ENCODE data around the gene STAU1.
"Not testable (repeated sequence)": the region's sequence is repeated elsewhere in the genome, so short reads cannot be mapped to it uniquely, and the experiment has no call there.

STAU1 gene

DNA sequence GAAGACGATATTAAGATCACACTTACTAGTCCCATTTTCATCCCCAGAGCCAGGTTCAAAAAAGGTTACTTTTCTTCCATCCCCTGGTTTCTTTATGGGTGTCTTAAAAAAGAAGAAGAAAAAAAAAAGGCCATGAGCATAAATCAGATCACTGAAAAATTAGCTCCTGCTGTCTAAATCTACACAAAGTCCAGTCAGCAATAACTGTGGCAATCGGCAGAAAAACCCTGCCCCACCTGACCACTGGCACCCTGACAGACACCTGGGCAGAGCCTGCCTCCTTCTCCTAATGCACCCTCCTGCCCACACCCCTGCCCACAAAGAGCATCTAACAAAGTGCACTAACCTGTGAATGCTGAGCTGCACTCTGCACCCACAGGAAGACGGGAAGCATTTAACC is 69.8 kb downstream of the STAU1 start:
- no peak for DNase-seq (ENCODE audit: low spot score)

DNA sequence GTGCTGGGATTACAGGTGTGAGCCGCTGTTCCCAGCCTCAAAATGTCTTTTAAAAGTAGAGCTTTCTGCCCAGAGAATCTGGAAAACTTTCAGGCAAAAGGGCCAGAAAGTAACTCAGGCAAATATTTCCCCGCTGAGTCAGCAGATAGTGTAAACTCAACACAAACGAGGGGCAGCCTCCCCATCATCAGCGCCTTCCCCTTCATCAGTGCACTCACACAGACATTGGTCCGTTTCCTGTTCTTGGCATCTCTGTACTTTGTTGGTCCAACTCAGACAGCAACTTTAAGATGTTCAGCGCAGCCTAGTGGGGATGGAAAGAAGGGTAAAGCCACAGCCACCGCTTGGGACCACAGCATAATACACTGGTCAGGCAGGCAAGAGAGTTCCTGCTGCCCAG is 72.6 kb downstream of the STAU1 start:
- DNase-seq (ENCODE audit: low spot score) = no peak

DNA sequence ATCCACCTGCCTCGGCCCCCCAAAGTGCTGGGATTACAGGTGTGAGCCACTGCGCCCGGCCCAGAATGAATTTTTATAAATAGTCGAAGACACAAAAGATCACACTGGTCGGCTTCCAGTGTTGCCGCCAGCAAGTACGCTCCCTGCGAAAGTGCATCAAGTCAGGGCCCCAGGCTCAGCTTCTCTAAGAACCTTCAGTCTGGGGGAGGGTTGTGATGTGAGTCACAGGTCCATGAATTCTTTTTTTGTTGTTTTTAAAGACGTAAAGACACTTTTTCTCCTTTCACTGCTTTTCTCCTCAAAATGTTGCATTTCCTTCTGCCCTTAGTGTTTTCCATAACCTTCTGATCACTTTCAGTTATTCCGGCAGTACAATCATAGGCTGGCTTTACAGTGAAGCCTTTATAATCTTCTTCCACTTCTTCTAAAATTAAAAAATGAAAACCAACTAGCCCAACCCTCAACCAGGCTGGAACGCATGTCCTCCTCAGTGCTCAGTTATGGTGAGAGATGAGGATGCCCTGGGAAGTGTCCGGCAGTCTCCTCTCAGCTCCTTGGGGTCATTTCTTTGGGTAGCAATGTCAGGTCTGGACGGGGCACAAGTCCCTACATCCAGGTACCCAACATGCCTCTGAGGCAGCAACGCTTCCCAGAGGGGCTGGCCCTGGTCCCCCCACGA is 75.4 kb downstream of the STAU1 start:
- no peak for DNase-seq (ENCODE audit: low spot score)

DNA sequence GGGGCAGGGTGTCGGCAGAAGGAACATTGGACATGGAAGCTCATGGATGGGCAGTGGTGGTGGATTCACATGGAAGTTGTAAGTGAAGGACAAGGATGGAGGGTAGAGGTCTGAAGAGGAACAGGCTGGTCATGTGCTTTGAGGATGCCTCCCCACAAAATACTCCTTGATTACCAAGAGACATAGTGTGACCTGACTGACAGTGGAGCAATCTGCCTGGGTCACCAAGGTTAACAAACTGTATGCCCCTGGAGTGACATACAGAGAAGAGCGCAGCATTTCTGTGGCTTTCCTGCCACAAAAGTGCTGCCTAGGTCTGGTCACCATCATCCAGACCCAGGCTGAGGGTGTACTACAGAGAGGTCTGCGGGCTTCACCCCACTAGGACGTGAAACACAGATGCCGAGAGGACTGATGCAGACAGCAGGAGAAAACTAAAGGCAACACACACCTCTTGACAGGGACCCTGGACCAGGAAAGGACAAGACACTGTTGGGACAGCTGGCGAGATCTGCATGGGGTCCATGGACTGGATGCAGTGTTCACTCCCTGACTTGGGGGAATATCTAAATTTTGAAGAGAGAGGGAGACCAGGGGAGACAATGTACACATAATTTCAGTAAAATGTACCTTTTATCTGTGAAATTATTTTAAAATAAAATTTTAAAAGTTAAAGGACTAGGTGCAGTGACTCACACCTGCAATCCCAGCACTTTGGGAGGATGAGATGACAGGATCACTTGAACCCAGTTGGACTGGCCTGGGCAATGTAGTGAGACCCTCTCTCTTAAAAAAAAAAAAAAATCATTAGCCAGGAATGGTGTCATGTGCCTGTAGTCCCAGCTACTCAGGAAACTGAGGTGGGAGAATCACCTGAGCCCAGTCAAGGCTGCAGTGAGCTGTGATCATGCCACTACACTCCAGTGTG is 77.1 kb downstream of the STAU1 start:
- DNase-seq (ENCODE audit: low spot score) = no peak

DNA sequence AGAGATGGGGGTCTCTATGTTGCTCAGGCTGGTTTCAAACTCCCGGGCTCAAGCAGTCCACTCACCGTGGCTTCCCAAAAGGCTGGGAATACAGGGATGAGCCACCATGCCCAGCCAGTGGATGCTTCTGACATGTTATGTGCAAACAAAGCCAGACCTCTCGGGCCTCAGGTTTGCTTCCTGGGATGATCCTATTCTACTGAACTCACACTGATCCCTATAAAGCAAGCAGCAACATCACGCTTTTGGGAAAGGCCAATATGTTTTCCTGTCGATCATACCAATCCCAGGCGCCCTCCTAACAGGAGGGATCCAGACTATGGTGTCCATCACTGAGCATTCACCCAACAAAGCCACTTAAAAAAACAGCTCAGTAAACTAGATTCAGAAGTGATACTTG is 81.8 kb downstream of the STAU1 start:
- DNase-seq (ENCODE audit: low spot score) = no peak

DNA sequence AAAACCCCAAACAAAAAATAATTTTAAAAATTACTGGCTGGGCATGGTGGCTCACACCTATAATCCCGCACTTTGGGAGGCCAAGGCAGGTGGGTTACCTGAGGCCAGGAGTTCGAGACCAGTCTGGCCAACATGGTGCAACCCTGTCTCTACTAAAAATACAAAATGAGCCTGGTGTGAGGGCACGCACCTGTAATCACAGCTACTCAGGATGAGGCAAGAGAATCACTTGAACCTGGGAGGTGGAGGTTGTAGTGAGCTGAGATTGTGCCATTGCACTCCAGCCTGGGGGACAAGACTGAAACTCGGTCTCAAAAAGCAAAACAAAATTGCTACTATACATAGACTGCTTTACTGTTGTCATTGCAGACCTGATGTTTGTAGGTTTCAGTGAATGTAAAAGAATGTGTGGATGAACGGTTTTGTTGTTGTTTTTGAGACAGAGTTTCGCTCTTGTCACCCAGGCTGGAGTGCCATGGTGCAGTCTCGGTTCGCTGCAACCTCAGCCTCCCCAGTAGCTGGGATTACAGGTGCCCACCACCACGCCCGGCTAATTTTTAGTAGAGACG is 83.1 kb downstream of the STAU1 start:
- not testable (repeated sequence) for DNase-seq (ENCODE audit: low spot score)

DNA sequence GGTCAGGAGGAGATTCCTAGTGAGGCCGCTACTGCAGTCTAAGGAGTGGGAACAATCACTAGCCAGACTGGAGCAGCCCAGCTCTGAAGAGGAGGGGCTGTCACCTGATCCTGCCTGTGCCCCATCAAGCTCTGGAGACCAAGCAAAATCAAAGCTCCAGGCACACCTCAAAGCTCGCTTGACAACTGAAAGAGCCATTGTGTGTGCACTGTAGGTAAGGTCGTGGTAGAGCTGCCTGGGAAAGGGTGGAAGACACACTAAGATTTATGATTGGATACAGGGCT is 83.8 kb downstream of the STAU1 start:
- no peak for DNase-seq (ENCODE audit: low spot score)

DNA sequence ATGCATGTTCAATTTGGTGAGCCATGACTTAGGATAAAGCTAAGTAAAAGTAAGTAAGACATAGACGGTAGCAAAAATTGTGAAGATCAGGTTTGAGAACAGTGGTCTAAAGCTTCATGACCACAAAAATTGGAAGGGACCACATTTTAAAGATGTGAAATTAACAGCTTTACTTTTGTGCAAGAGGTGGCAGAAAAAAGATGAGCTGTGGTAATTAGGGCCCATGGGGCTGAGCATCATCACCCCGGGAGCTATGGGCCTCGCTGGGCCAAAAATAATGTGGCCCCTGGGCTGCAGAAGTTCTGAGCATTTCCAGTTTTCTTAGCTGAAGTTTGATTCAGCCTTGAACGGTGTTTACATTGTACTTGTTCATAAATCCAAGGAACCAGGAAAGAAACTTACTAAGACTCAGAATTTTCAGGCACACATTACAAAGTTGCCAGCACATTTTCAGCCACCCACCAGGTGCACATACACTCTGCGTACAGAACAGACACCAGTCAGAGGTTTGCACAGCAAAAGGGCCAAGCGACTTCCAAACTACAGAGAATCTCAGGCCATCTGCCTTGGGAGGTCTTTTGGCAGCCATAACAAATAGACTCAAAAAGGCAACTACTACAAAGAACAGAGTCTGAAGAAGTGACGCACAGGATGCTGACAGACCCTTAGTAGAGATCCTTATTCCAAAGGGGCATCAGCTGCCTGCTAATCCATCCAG is 84.3 kb downstream of the STAU1 start:
- no peak for DNase-seq (ENCODE audit: low spot score)

DNA sequence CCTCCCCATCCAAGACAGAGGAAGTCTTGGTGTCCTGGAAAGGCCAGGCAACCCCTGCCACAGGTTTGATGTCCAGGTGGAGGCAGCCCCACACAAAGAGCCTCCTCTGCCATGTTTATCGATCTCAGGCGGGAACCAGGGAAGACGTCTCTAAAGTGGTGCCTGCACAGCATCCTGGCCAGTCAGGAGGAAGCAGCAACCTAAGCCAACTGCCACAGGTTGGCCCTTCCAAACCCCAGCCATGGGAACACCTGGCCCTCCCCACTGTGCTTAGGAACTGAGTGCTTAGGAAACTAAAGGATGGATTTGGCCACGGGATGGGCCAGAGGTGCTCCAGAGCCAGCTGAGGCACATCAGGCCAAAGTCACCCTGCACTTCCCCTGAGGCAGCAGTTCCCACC is 85.1 kb downstream of the STAU1 start:
- DNase-seq (ENCODE audit: low spot score) = no peak

DNA sequence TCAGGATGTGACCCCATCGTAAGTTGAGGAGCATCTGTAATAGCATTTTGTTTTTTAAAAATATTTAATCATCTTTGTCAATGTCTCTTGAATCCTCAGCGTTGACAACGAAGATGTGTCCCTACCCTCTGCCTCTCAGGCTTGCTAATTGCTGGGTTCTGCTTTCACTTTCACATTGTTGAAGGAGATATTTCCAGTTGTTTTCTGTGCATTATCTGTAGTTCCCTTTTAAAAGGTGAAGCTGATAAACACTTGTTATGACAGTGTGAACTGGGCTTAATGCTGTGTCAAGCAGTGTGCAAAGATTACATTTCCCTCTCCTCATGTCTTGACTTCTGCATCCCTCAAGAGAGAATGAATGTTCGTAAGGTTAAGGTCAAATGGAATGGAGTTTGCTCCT is 87.2 kb downstream of the STAU1 start:
- no peak for DNase-seq (ENCODE audit: low spot score)

DNA sequence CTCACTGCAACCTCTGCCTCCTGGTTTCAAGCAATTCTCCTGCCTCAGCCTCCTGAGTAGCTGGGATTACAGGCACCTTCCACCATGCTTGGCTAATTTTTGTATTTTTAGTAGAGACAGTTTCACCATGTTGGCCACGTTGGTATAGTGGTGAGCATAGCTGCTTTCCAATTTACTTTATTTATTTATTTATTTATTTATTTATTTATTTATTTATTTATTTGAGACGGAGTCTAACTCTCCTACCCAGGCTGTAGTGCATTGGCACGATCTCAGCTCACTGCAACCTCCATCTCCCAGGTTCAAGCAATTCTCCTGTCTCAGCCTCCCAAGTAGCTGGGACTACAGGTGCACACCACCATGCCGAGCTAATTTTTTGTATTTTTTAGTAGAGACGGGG is 87.8 kb downstream of the STAU1 start:
- not testable (repeated sequence) for DNase-seq (ENCODE audit: low spot score)

DNA sequence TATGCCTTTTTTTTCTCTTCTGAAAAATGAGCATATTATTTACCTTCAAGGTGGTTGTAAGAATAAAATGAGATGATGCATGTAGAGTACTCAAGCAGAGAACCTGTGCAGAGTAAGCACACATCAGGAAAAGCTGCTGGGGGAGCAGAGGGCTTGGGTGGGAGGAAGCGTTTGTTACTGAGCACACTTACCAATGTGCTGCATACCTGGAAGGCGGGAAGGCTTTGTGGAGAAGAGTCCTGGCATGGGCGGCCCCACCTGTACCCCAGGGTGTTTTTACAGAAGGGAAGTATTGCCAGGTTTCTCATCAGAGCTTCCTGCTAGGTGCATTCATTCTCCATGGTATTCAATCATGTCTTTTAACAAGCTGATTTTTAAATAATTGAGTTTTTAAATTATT is 89.1 kb downstream of the STAU1 start:
- no peak for DNase-seq (ENCODE audit: low spot score)

DNA sequence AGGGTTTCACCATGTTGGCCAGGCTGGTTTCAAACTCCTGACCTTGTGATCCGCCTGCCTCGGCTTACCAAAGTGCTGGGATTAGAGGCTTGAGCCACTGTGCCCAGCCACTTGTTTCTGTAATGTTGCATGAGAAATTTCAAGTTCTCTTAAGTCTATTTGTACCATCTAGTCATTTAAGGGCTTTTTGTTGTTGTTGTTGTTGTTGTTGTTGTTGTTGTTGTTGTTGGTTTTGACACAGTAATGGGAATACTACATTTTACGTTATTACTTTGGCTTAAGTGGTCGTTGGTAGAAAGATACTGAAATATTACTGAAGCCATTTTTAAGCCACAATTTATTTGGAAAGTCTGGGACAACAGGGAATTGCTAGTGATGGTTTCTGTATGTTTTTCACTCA is 90.0 kb downstream of the STAU1 start:
- DNase-seq (ENCODE audit: low spot score) = no peak

DNA sequence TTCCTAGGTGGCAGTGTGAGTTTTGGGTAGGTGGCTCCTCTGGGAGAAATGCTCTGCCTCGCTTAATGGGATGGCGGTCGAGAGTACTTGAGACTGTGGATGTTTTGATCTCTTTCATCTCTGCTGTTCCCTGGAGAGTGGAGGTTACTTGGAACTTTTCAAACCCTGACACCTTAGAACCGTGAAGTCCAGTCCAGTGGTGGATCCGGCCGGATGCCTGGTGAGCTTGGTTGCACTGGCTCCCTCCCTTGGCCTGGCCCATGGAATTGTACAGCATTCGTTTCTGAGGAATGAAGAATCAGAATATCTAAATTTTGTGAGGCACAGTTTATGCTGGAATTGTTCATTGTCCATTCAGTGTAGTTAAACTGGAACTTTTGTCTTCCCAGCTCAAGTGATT is 91.0 kb downstream of the STAU1 start:
- DNase-seq (ENCODE audit: low spot score) = no peak

DNA sequence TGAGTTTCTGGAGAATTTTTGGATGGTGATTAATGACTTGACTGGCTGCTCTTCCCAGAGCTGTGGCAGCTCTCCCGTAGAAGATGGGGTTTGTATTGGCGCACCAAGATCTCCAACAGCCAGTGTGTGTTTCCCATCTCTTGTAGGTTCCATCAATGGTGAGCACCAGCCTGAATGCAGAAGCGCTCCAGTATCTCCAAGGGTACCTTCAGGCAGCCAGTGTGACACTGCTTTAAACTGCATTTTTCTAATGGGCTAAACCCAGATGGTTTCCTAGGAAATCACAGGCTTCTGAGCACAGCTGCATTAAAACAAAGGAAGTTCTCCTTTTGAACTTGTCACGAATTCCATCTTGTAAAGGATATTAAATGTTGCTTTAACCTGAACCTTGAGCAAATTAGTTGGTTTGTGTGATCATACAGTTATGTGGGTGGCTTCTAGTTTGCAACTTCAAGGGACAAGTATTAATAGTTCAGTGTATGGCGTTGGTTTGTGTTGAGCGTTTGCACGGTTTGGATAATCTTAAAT is 91.9 kb downstream of the STAU1 start:
- no peak for DNase-seq (ENCODE audit: low spot score)

DNA sequence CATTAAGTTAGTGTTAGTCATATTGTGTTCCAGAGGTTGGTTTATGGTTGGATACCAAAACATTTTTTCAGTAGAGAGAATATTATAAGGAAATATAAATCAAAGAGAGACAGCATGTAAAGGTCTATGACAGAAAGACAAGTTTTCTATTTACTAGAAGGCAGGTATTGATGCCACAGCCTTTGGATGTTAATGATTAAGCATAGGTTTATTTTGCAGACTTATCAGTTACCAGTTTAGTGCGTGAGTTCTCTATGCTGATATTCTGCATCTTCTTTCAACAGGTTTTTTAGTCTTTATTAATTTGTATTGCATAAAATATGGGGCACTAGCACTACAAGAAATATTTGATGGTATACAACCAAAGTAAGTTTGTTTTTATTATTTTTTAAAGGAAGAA is 96.4 kb downstream of the STAU1 start:
- DNase-seq (ENCODE audit: low spot score) = no peak

DNA sequence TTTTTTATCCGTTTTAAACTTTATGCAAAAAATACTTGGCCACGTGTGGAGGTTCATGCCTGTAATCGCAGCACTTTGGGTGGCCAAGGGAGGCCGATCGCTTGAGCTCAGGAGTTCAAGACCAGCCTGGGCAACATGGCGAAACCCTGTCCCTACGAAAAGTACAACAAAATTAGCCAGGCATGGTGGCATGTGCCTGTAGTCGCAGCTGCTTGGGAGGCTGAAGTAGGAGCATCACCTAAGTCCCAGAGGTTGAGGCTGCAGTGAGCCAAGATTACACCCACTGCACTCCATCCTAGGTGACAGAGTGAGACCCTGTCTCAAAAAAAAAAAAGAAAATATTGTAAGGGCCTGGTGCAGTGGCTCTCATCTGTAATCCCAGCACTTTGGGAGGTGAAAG is 97.0 kb downstream of the STAU1 start:
- DNase-seq (ENCODE audit: low spot score) = no peak

DNA sequence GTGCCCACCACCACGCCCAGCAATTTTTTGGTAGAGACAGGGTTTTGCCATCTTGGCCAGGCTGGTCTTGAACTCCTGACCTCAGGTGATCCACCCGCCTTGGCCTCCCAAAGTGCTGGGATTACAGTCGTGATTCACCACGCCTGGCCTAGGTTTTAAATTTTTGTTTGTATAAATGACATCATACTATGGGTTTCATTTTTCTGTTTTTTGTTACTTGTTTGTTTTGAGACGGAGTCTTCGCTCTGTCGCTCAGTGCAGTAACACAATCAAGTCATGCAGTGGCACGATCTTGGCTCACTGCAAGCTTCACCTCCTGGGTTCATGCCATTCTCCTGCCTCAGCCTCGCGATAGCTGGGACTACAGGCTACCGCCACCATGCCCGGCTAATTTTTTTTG is 105.8 kb downstream of the STAU1 start:
- DNase-seq (ENCODE audit: low spot score) = not testable (repeated sequence)

DNA sequence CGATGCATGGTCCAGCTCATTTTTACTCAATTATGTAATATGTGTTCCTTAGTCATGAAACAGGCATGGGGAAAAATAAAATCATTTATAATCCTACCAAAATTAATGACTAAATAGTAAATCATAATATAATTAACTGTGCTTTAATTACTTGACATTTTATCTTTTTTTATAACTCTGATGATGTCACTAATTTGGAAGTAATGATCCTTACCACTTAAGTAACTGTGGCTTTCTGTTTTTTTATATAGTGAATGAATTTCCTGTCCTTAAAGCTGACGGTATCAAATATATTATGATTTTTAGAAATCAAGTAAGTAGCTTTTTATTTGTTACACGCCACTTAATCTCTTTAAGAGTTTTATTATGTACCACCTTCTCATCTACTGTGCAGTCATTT is 109.8 kb downstream of the STAU1 start:
- no peak for DNase-seq (ENCODE audit: low spot score)

DNA sequence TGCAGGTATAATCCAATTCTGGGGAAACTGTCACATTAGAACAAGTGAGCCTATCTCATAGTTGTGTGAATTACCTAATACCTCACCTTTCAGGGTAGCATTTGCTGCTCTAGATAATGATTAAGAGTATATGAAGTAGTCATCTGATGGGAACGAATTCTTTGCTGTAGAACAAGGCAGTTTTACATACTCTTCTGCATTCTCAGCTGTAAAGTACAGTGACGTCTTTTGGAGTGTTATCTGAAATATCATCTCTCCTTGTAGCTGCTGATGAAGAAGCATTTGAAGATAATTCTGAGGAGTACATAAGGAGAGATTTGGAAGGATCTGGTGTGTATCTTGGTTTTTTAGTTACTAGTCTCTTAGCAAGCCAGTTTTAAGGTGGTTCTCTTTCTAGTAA is 113.6 kb downstream of the STAU1 start:
- DNase-seq (ENCODE audit: low spot score) = no peak
